GM23338 (cell line): ENCODE measurements around the gene EIF2AK3.

ENCODE experiments used
- EZH2 ChIP-seq: fragments of 200-600 bp; sonication (generic); IDR thresholded peaks from one replicate; pipeline ENCODE4 v1.8.0; 2017; ENCODE audit warnings: antibody characterized with exemption, mild to moderate bottlenecking, low read depth; ENCODE audit not compliant: unreplicated experiment
- TF ChIP-seq, protein P1 (sequence below), 2 experiments: fragments of 200-600 bp in 1 of 2; sonication (generic) in 1 of 2; conservative IDR thresholded peaks; 2 replicates each; pipeline versions ENCODE4 v1.5.1 to v1.6.1; 2016 to 2017; ENCODE audit warnings: antibody characterized with exemption in 2 of 2, low read depth in 2 of 2, mild to moderate bottlenecking in 2 of 2, moderate library complexity in 1 of 2

DNA sequence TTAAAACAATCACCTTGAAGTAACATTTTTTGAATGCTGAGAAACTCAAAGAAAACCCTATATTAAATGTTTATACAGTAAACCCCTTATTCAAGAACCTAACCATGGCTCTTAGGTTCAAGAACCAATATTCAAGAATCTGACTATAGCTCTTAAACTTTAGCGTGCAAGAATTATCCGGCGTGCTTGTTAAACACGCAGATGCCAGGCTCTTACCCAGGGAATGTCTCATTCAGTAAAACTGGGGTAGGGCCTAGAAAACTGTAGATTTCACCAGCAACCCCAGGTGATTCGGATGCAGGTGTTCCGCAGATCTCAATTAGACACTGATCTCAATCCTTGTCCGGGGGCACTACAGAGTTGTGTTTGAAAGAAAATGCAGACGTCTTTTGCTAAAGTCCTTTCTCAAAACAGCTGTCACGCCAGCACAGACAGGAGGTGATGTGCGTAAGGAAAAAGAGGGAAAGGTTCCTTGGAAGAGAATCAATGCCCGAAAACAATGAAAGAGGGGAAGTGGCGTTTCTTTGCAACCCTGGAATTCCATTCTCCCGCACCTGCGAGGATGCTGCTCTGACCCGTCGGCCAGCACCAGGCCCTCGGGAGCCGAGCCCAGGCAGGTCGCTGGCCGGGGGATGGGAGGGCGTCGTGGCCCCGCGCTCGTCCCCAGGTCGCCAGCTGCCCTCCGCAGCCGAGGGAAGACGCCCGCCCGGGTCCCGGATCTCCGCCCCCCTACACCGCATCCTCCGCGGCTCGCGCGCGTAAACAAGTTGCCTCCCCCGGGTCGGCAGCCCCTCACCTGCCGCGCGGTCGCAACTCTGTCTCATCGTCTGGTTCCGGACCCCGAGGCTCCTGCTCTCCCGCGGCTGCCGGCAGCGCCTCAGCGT is 851 bp downstream of the EIF2AK3 start:
- no peak for TF ChIP-seq EZH2
- TF ChIP-seq, protein P1, sequence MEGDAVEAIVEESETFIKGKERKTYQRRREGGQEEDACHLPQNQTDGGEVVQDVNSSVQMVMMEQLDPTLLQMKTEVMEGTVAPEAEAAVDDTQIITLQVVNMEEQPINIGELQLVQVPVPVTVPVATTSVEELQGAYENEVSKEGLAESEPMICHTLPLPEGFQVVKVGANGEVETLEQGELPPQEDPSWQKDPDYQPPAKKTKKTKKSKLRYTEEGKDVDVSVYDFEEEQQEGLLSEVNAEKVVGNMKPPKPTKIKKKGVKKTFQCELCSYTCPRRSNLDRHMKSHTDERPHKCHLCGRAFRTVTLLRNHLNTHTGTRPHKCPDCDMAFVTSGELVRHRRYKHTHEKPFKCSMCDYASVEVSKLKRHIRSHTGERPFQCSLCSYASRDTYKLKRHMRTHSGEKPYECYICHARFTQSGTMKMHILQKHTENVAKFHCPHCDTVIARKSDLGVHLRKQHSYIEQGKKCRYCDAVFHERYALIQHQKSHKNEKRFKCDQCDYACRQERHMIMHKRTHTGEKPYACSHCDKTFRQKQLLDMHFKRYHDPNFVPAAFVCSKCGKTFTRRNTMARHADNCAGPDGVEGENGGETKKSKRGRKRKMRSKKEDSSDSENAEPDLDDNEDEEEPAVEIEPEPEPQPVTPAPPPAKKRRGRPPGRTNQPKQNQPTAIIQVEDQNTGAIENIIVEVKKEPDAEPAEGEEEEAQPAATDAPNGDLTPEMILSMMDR (conservative IDR thresholded peaks at IDR 0.05; ENCODE audit: low read depth in 2 of 2) = no peak
